BJ (cell line): ENCODE data around the gene ANO2. TPM values are rescaled to one million over a fixed set of nuclear protein-coding genes. Genes with fewer than 3 reads are reported as not detected.
A peak's percentile ranks its signal among the peaks of the same experiment; 100 is the strongest.

Source experiments
- CTCF ChIA-PET: fragments of 350-600 bp; formaldehyde crosslinking; extraction: SDS; loops from one replicate; lab custom pipeline; 2021; ENCODE audit warnings: antibody characterized with exemption, inconsistent platforms; lab: Yijun Ruan, JAX
- POLR2A ChIA-PET: fragments of 300-600 bp; sonication (Branson Sonifier 250); formaldehyde crosslinking; extraction: SDS; loops from one replicate; lab custom pipeline; 2021; ENCODE audit warnings: antibody characterized with exemption; lab: Charles Lee
- DNase-seq: peaks from one replicate; pipeline ENCODE4 v3.0.0-alpha.2; 2011; ENCODE audit warnings: low read depth
- H3K27me3 ChIP-seq: 2 replicates; pipeline ENCODE4 v1.6.0; 2011; ENCODE audit warnings: low read length; ENCODE audit not compliant: control insufficient read depth, insufficient read depth
- H3K36me3 ChIP-seq: 2 replicates; pipeline ENCODE4 v1.5.1; 2011; ENCODE audit warnings: low read length; ENCODE audit not compliant: control insufficient read depth, insufficient read depth
- H3K4me3 ChIP-seq: 2 replicates; pipeline ENCODE4 v1.5.1; 2011; ENCODE audit warnings: low read depth, mild to moderate bottlenecking, control low read depth, low read length
- CTCF ChIP-seq: IDR thresholded peaks from 2 replicates; pipeline ENCODE4 v1.5.1; 2011; ENCODE audit warnings: low read depth, mild to moderate bottlenecking, control low read depth, inconsistent platforms, low read length, moderate library complexity; ENCODE audit not compliant: insufficient read depth
- polyA minus RNA-seq: library from RNA; depleted of rRNA, polyadenylated mRNA; stranded (reverse); fragments of >200 nt; gene quantifications from 2 replicates; pipeline ENCODE4 v1.2.3, GENCODE V29; 2011; rRNA and poly(A)+ RNA removed
- polyA plus RNA-seq: library from polyadenylated mRNA; depleted of rRNA; stranded (reverse); fragments of >200 nt; gene quantifications from 2 replicates; pipeline ENCODE4 v1.2.3, GENCODE V29; 2011; rRNA removed

The ANO2 gene
- polyA plus RNA-seq (0.05 and 0.10 TPM in 2 replicates), polyA minus RNA-seq (0.15 TPM in 1 of 2 replicates, not detected in the other)

GRCh38 chr12:5945071-5946008 is at the start of gene ANO2:
Gene ANO2, minus strand, starts transcription at chr12:5945259. Its CDS starts 42 bp downstream, at chr12:5945217.
- Histone ChIP-seq H3K4me3 (peak within 1 kb of the TSS; percentile 39), H3K36me3 (no peaks in the 10 kb centered on the region), H3K27me3 (peaks cover 18% of the 10 kb centered on the region)
- POLR2A ChIA-PET, result no interaction called here
- CTCF ChIA-PET, result interaction anchor here (0.6 kb wide), 1 partner anchor 240 kb away, joined by 3 read pairs; no protein-coding TSS in a partner anchor
- DNase-seq, result no peak
- no peak for TF ChIP-seq CTCF

GRCh38 chr12:5989621-5990020 is 44.6 kb upstream of the ANO2 start:
- CTCF ChIA-PET, result interaction anchor here (0.6 to 6.6 kb wide), 20 partner anchors 7 to 481 kb away, joined by 3 to 158 read pairs (median 6); no protein-coding TSS in a partner anchor
- Histone ChIP-seq H3K36me3 (no peaks in the 10 kb centered on the region), H3K4me3 (no peak overlapping the region), H3K27me3 (peaks cover 2% of the 10 kb centered on the region)
- TF ChIP-seq CTCF, result no peak
- POLR2A ChIA-PET, result no interaction called here
- no peak for DNase-seq

- no peak for DNase-seq
- TF ChIP-seq CTCF, result peak; percentile 99
- POLR2A ChIA-PET, result no interaction called here
- CTCF ChIA-PET, result interaction anchor here (0.5 to 6.6 kb wide), 47 partner anchors 8 to 477 kb away, joined by 3 to 158 read pairs (median 4); no protein-coding TSS in a partner anchor
- H3K4me3 ChIP-seq, result no peak overlapping the region
- peaks cover 3% of the 10 kb centered on the region for H3K27me3 ChIP-seq
- no peaks in the 10 kb centered on the region for H3K36me3 ChIP-seq
Observed at GRCh38 chr12:5988659-5989116, 43.6 kb upstream of the ANO2 start.

- DNase-seq, result no peak
- no peak overlapping the region for H3K4me3 ChIP-seq
- POLR2A ChIA-PET, result no interaction called here
- TF ChIP-seq CTCF, result no peak
- peaks cover 4% of the 10 kb centered on the region for H3K27me3 ChIP-seq
- CTCF ChIA-PET, result interaction anchor here (0.6 to 6.6 kb wide), 45 partner anchors 9 to 738 kb away, joined by 3 to 158 read pairs (median 4); no protein-coding TSS in a partner anchor
- H3K36me3 ChIP-seq, result no peaks in the 10 kb centered on the region
Observed at GRCh38 chr12:5988088-5988487, 43.0 kb upstream of the ANO2 start.

- Histone ChIP-seq H3K27me3 (peaks cover 6% of the 10 kb centered on the region), H3K4me3 (no peak overlapping the region), H3K36me3 (no peaks in the 10 kb centered on the region)
- POLR2A ChIA-PET, result no interaction called here
- no peak for DNase-seq
- CTCF ChIA-PET, result interaction anchor here (0.6 to 6.6 kb wide), 25 partner anchors 10 to 737 kb away, joined by 3 to 158 read pairs (median 6); no protein-coding TSS in a partner anchor
- TF ChIP-seq CTCF, result no peak
Observed at GRCh38 chr12:5987573-5987972, 42.5 kb upstream of the ANO2 start.
